GM13976 (cell line): ENCODE measurements around the gene BTN2A1.

Source experiments
- DNase-seq: peaks from one replicate; pipeline ENCODE4 v3.0.0; 2012; ENCODE audit warnings: low spot score
- CTCF ChIP-seq: IDR thresholded peaks from 2 replicates; pipeline ENCODE4 v1.5.1; 2012; ENCODE audit warnings: borderline replicate concordance, mild to moderate bottlenecking; ENCODE audit not compliant: insufficient read depth; ENCODE audit errors: extremely low read depth, missing control alignments, control extremely low read depth
- in situ Hi-C: fragments of 300-500 bp; cut with MboI; formaldehyde crosslinking; loops from one replicate; pipeline ENCODE4 v1.12.0; 2022; ENCODE audit warnings: low sequenced_read_pairs, mixed read lengths, inconsistent platforms; ENCODE audit not compliant: unreplicated experiment

The BTN2A1 gene

GRCh38 chr6:26491604-26492003 is 33.8 kb downstream of the BTN2A1 start:
- TF ChIP-seq CTCF: no peak
- in situ Hi-C loops: no loop called here

DNA sequence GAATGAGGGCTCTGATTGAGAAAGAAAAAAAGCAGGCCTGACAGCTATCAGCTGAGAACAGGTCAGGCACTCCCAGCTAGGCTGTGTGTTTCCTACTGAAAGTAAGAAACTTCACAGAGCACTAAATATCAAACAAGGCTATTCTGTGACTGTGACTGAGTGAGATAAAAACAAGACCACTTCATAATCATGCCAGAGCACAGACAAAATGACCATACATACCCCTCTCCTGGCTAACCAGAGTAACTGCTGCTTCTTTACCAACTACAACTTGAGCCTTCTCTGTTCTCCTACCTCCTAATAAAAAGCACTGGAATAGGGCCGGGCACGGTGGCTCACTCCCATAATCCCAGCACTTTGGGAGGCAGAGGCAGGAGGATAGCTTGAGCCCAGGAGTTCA is 35.5 kb downstream of the BTN2A1 start:
- in situ Hi-C loops: no loop called here
- TF ChIP-seq CTCF: no peak
- DNase-seq: no peak

More at GRCh38 chr6:26491604-26492003, 33.8 kb downstream of the BTN2A1 start:
- DNase-seq: no peak

GRCh38 chr6:26494117-26494516 is 36.4 kb downstream of the BTN2A1 start:
- no peak for DNase-seq
- TF ChIP-seq CTCF: no peak
- in situ Hi-C loops: no loop called here

GRCh38 chr6:26495281-26495680 is 37.5 kb downstream of the BTN2A1 start:
- in situ Hi-C loops: no loop called here
- no peak for DNase-seq
- no peak for TF ChIP-seq CTCF

DNA sequence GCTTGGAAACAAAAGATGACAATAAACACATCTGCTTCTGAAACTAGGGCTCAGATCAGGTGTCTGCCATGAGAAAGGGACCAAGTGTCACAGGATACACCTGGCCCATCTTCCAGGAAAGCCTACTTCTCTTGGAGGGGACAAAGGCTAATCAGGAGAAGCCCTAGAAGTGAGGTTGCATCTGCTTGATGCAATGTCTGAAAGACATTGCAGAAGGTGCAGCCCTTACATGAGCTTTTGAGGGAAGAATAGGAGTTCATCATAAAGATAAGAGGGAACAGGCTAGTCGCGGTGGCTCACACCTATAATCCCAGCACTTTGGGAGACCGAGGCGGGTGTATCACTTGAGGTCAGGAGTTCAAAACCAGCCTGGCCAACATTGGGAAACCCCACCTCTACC is 39.9 kb downstream of the BTN2A1 start:
- DNase-seq: no peak
- in situ Hi-C loops: no loop called here
- no peak for TF ChIP-seq CTCF

GRCh38 chr6:26500102-26500501 is 42.3 kb downstream of the BTN2A1 start, which contains the start of gene BTN1A1:
TSS of gene BTN1A1 (plus strand) at chr6:26500303. CDS start at chr6:26501287, 984 bp downstream.
- DNase-seq: no peak
- in situ Hi-C loops: no loop called here
- TF ChIP-seq CTCF: no peak
